Esophagus squamous epithelium (tissue), 5 donors: Measurements from ENCODE around the gene NPAS1. TPM values are rescaled to one million over a fixed set of nuclear protein-coding genes. Genes with fewer than 3 reads are reported as not detected.

ENCODE experiments used
- DNase-seq: peaks from one replicate; lab custom pipeline; 2025; lab: John Stamatoyannopoulos, UW
- H3K27ac ChIP-seq, 4 donors: fragments of 200-600 bp; sonication (generic); one replicate each; pipeline ENCODE4 v1.5.1; 2016 to 2019; ENCODE audit warnings: mild to moderate bottlenecking in 1 of 4
- H3K27me3 ChIP-seq, 4 donors: fragments of 200-600 bp; sonication (generic); 1 replicate in 3 of 4; 2 replicates in 1 of 4; pipeline versions ENCODE4 v1.5.1 to v1.6.0; 2017 to 2021; ENCODE audit warnings: antibody characterized with exemption in 1 of 4
- H3K36me3 ChIP-seq, 3 donors: fragments of 200-600 bp; sonication (generic); one replicate each; pipeline ENCODE4 v1.5.1; 2016 to 2019
- H3K4me1 ChIP-seq, 3 donors: fragments of 200-600 bp; sonication (generic); one replicate each; pipeline ENCODE4 v1.5.1; 2017 to 2019
- H3K4me3 ChIP-seq, 4 donors: fragments of 200-600 bp; sonication (generic); 1 replicate in 3 of 4; 2 replicates in 1 of 4; pipeline ENCODE4 v1.5.1; 2016 to 2019; ENCODE audit warnings: mild to moderate bottlenecking in 2 of 4, moderate library complexity in 1 of 4
- H3K9me3 ChIP-seq, 3 donors: fragments of 200-600 bp; sonication (generic); one replicate each; pipeline ENCODE4 v1.5.1; 2016 to 2019
- CTCF ChIP-seq, 6 experiments: fragments of 450-650 bp in 4 of 6; fragments of 200-600 bp in 2 of 6; sonication (generic) in 2 of 6; IDR thresholded peaks; one replicate each; pipeline ENCODE4 v1.5.1; 2016 to 2019; ENCODE audit warnings: antibody characterized with exemption in 6 of 6, mild to moderate bottlenecking in 4 of 6, moderate library complexity in 4 of 6
- POLR2A ChIP-seq, 4 donors: fragments of 450-650 bp; IDR thresholded peaks; one replicate each; pipeline ENCODE4 v1.6.1; 2017; ENCODE audit warnings: antibody characterized with exemption in 4 of 4, mild to moderate bottlenecking in 4 of 4, moderate library complexity in 3 of 4
- WGBS, 2 donors: methylation state at CpG; one replicate each; pipeline ENCODE4 v1.1.5; 2018; 5-methylcytosine and 5-hydroxymethylcytosine counted together
- intact Hi-C: fragments of 100-400 bp; cut with DNase I; formaldehyde crosslinking; loops from one replicate; pipeline ENCODE4 v1.15.0; 2022
- total RNA-seq, 4 donors: library from RNA; depleted of rRNA; stranded (reverse); fragments of >200 nt; gene quantifications; one replicate each; pipeline ENCODE4 v1.1.0, GENCODE V29; 2016
- donor health status: DM: yes; HTN: yes; CAD: no.

The NPAS1 gene
- total RNA-seq, 4 donors from 2014 or later = 0.18 to 4.3 (median 1.1) TPM; not detected in 1

DNA sequence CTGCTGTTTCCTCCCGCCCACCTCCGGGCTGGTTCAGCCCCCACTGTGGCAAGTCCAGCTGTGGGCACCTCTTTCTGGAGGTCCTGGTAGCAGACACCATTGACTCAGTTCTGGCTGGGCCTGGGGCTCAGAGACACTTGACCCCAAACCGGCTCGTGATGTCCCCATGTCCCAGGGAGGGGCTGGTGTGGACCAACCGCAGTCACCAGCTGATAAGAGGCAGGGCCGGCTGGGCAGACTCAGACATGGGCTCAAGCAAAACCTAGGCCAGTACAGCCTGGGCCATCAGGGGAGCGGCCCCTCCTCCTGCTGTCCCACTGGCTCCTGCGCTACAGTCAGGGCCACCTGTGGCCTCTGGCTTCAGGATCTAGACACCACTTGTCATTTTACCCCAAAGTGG, 48.6 kb downstream of the NPAS1 start:
- H3K9me3 ChIP-seq = no peaks in the 10 kb centered on the region
- no peak overlapping the region for H3K27ac ChIP-seq
- intact Hi-C loops = no loop called here

DNA sequence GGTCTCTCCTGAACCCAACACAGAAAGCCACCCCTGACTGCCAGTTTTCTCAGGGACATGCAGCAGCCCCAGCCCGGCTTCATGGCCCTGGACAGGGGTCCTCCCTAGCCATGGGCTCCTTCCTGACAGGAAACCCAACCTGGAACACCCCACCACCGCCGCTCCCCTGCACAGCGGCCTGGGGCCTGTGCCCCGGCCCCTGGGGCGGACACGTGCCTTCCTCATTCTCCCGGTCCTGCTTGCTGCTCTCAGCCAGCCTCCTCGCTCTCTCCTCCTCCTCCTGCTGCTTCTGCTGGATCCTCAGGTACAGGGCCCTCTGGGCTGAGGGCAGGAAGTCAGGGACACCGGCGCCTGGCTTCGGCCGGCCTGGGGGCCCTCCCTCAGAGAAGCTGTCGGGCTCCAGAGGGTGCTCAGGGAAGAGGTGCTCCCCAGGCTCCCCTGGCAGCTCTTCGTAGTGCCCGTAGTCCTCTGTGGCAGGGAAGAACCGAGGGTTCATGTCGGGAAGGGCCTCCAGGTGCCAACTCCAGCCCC, 49.3 kb downstream of the NPAS1 start:
- 89% methylated on average over 7 of the region's 18 CpGs; no CpG with 5 or more reads in 1 of the 2 donors for WGBS, 2 donors
- H3K27ac ChIP-seq = no peak overlapping the region
- TF ChIP-seq CTCF (IDR thresholded peaks at IDR 0.05) (no peak), POLR2A (IDR thresholded peaks at IDR 0.05) (no peak)

More for the DNA sequence above, 48.6 kb downstream of the NPAS1 start:
- TF ChIP-seq CTCF (IDR thresholded peaks at IDR 0.05) = no peak
- Histone ChIP-seq H3K36me3 (peaks cover 30 to 100% (median 53%) of the 10 kb centered on the region in 3 donors), H3K4me3 (no peak overlapping the region), H3K4me1 (no peaks in the 10 kb centered on the region), H3K27me3 (no peaks in the 10 kb centered on the region)
- no peak for DNase-seq
- 93 to 100% methylated on average over 1 to 3 of the region's 8 CpGs for WGBS, 2 donors

GRCh38 chr19:47069795-47070194, 50.2 kb downstream of the NPAS1 start:
- Histone ChIP-seq H3K36me3 (peaks cover 33 to 100% (median 53%) of the 10 kb centered on the region in 3 donors), H3K27me3 (no peaks in the 10 kb centered on the region), H3K4me1 (no peaks in the 10 kb centered on the region), H3K9me3 (no peaks in the 10 kb centered on the region), H3K4me3 (no peak overlapping the region), H3K27ac (no peak overlapping the region)
- intact Hi-C loops = no loop called here
- no peak for TF ChIP-seq CTCF (IDR thresholded peaks at IDR 0.05)
- no peak for TF ChIP-seq POLR2A (IDR thresholded peaks at IDR 0.05)
- no peak for DNase-seq
- WGBS, 2 donors = 79 to 92% methylated on average over 3 to 13 of the region's 15 CpGs

More for the DNA sequence above, 49.3 kb downstream of the NPAS1 start:
- no peak overlapping the region for H3K4me3 ChIP-seq
- peaks cover 30 to 100% (median 53%) of the 10 kb centered on the region in 3 donors for H3K36me3 ChIP-seq
- H3K4me1 ChIP-seq = no peaks in the 10 kb centered on the region
- no peak for DNase-seq
- no peaks in the 10 kb centered on the region for H3K9me3 ChIP-seq
- intact Hi-C loops = no loop called here
- no peaks in the 10 kb centered on the region for H3K27me3 ChIP-seq

- Histone ChIP-seq H3K4me1 (no peaks in the 10 kb centered on the region), H3K27ac (no peak overlapping the region), H3K9me3 (no peaks in the 10 kb centered on the region), H3K27me3 (no peaks in the 10 kb centered on the region), H3K4me3 (no peak overlapping the region), H3K36me3 (peaks cover 39 to 100% (median 49%) of the 10 kb centered on the region in 3 donors)
- TF ChIP-seq POLR2A (IDR thresholded peaks at IDR 0.05) = no peak
- TF ChIP-seq CTCF (IDR thresholded peaks at IDR 0.05) = no peak
- intact Hi-C loops = no loop called here
- no peak for DNase-seq
- 94% methylated on average over 17 to 18 of the region's 18 CpGs for WGBS, 2 donors
Measured at GRCh38 chr19:47070756-47071155, 51.1 kb downstream of the NPAS1 start.

GRCh38 chr19:47071731-47072130, 52.1 kb downstream of the NPAS1 start:
- H3K4me3 ChIP-seq = no peak overlapping the region
- DNase-seq = no peak
- intact Hi-C loops = no loop called here
- no peak overlapping the region for H3K27ac ChIP-seq
- H3K27me3 ChIP-seq = no peaks in the 10 kb centered on the region
- TF ChIP-seq CTCF (IDR thresholded peaks at IDR 0.05) (no peak), POLR2A (IDR thresholded peaks at IDR 0.05) (no peak)
- H3K4me1 ChIP-seq = no peaks in the 10 kb centered on the region
- H3K36me3 ChIP-seq = peaks cover 35 to 100% (median 49%) of the 10 kb centered on the region in 3 donors
- 79 to 90% methylated on average over 3 to 5 of the region's 12 CpGs for WGBS, 2 donors
- H3K9me3 ChIP-seq = no peaks in the 10 kb centered on the region
